ENCODE results near the gene SLC35A2. TPM values are rescaled to one million over a fixed set of nuclear protein-coding genes. Genes with fewer than 3 reads are reported as not detected.

Gene SLC35A2
- total RNA-seq: 24.9 and 26.5 TPM in 2 replicates

DNA sequence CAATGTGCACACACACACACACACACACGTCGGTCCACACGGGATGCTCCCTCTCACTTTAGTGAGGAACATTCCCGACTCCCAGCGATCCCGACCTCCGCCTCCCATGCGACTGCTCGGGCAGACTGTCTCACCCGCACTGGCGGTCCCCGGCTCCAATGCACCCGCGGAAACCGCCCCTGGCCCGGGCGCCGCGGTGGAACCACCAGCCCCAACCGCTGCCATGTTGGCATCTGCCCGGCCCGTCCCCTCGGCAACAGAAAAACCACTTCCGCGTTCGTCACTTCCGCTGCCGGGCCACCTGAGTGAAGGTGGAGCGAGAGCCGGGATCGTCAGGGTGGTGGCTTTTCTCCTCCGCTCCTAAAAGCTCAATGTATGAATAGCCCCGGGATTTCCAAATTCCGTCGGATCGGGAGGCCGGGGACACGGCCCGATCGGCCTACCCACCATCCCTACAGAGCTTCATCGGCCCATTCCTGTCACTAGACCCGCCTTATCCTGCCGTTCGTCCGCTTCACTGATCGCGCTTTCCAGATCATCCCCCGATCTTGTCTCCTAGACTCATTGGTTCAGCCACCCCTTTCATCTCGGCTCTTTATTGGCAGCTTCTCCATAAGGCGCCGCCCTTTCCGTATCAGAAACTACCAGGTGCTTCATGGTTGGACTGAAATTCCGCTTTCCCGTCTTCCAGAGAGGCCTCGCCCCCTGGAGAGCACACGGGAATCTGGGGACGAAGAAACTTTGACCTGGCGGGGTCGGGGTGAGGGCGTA, at the start of gene SLC35A2:
SLC35A2 (minus strand) TSS at position 235 of the 771 bp plus-strand sequence; CDS start at position 225, 10 bp downstream.
- intact Hi-C loops (cut with micrococcal nuclease): loop anchor here (1.0 to 10.0 kb wide), 3 partner anchors 14 to 253 kb away; partner anchors contain the start of genes MAGIX, PQBP1 and TIMM17B
- H3K4me1 Mint-ChIP-seq (ENCODE audit: low read depth): peaks cover 35% of the 10 kb centered on the region
- H3K27ac Mint-ChIP-seq: peak within 1 kb of the TSS; percentile 93
- H3K36me3 Mint-ChIP-seq (ENCODE audit: low read depth): peaks cover 36% of the 10 kb centered on the region
- DNase-seq (ENCODE audit: low spot score): peak; percentile 85
- no peaks in the 10 kb centered on the region for H3K27me3 Mint-ChIP-seq (ENCODE audit: insufficient read depth)
- no peaks in the 10 kb centered on the region for H3K9me3 Mint-ChIP-seq
- H3K4me3 Mint-ChIP-seq: peak within 1 kb of the TSS; percentile 98

DNA sequence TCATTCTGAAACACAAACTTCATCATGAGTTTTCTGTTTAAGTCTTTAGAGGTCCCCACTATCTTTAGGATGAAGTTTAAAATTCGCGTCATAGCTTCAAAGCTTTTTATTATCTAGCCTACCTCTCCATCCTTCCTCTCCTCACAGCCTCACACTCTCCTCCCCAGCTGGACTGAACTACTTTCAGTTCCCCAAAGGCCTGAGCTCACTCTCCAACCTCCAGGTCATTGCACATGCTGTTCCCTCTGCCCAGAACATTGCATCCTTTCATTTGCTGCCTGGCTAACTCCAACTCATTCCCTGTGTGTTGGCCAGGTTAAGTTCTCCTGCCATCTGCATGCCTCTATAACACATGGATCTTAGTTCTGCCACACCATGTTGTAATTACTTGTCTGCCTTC, 48.8 kb upstream of the SLC35A2 start:
- peak overlapping the region; percentile 72 for H3K27ac Mint-ChIP-seq
- peak overlapping the region; percentile 98 for H3K4me3 Mint-ChIP-seq
- H3K27me3 Mint-ChIP-seq (ENCODE audit: insufficient read depth): no peaks in the 10 kb centered on the region
- H3K36me3 Mint-ChIP-seq (ENCODE audit: low read depth): peaks cover 13% of the 10 kb centered on the region
- peaks cover 25% of the 10 kb centered on the region for H3K4me1 Mint-ChIP-seq (ENCODE audit: low read depth)
- intact Hi-C loops (cut with micrococcal nuclease): no loop called here
- H3K9me3 Mint-ChIP-seq: no peaks in the 10 kb centered on the region
- DNase-seq (ENCODE audit: low spot score): no peak

DNA sequence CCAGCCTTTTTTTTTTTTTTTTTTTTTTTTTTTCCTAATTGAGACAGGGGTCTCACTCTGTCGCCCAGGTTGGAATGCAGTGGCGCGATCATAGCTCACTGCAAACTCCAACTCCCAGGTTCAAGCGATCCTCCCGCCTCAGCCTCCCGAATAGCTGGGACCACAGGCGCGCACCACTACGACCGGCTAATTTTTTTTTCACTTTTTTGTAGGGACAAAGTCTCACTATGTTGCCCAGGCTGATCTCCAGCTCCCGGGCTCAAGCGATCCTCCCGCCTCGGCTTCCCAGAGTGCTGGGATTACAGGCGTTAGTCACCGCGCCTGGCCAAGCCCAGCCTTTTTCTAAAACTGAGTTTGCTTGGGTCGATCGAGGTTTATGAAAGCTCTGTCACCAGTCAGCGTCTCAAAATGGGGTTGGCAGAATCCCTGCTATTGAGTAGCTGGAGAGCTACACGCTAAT, 47.2 kb upstream of the SLC35A2 start:
- H3K27me3 Mint-ChIP-seq (ENCODE audit: insufficient read depth): no peaks in the 10 kb centered on the region
- H3K4me3 Mint-ChIP-seq: peak overlapping the region; percentile 98
- peak; percentile 2 for DNase-seq (ENCODE audit: low spot score)
- intact Hi-C loops (cut with micrococcal nuclease): loop anchor here (1.0 kb wide), 6 partner anchors 39 to 361 kb away; partner anchors contain the start of genes GRIPAP1, PIM2, TFE3 and WDR13
- H3K9me3 Mint-ChIP-seq: no peaks in the 10 kb centered on the region
- H3K36me3 Mint-ChIP-seq (ENCODE audit: low read depth): peaks cover 15% of the 10 kb centered on the region
- H3K27ac Mint-ChIP-seq: peak overlapping the region; percentile 100
- peaks cover 33% of the 10 kb centered on the region for H3K4me1 Mint-ChIP-seq (ENCODE audit: low read depth)

DNA sequence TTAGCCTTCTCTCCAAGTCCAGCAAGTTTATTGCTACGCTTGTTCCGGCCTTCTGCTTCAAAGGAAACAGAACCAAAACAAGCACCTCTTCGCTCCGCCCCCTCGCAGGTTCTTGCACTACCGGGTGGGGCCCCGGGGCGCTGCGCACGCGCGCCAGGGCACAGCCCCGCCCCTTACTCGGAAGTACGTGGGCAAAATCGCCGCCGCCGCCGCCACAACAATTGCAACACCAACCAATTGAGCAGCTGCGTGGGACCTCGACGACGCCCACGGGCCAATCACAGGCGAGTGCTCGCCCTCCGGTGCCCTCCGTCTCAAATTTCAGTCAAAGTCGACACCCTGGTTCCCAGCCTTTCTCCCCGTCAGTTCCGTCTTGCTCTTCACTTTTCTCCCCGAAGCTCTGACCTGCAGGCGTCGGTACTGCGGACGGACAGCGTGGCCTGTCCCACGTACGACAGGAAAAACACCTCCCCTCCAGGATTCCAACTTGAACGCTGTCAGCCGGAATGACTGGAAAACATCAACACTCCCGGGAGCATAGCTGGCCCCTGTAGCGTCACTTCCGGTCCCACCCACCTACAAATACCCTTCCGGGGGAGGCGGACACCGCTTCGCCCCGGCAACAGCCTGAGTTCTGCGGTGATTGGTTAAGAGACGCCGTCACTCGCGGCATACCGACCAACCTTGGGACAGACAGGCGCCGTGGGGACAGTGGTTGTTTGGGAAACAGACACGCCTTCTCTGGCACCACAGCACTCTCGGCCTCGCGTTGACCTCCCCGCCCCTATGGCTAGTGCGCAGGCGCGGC, 46.6 kb upstream of the SLC35A2 start:
- Mint-ChIP-seq H3K9me3 (no peaks in the 10 kb centered on the region), H3K36me3 (ENCODE audit: low read depth) (peaks cover 13% of the 10 kb centered on the region), H3K27ac (peak overlapping the region; percentile 100), H3K27me3 (ENCODE audit: insufficient read depth) (no peaks in the 10 kb centered on the region), H3K4me3 (peak overlapping the region; percentile 98), H3K4me1 (ENCODE audit: low read depth) (peaks cover 33% of the 10 kb centered on the region)
- intact Hi-C loops (cut with micrococcal nuclease): loop anchor here (1.0 kb wide), 8 partner anchors 21 to 361 kb away; partner anchors contain the start of genes GRIPAP1, PIM2, TFE3 and WDR13
- DNase-seq (ENCODE audit: low spot score): peak; percentile 90

DNA sequence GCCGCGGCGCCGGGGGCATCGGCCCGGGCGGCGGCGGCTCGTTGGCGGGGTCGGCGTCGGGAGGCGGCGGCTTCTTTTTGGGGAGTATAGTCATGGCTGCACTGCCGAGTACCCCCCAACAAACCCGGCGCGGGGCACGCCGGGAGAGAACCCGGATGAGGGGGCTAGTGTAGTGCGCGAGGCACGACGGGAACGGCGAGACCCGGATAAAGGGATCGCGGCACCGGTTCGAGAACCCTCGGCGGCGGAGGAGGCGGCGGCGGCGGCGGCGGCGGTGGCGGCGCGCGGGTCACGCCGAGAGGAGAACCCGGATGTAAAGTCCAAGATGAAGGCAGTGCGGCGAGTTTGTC, 46.0 kb upstream of the SLC35A2 start, which contains the start of gene OTUD5:
OTUD5 (minus strand) TSS at position 131 of the 350 bp plus-strand sequence; CDS start at position 94, 37 bp downstream.
- DNase-seq (ENCODE audit: low spot score): peak; percentile 68
- intact Hi-C loops (cut with micrococcal nuclease): loop anchor here (1.0 kb wide), 2 partner anchors 20 to 281 kb away; no protein-coding TSS in a partner anchor
- H3K36me3 Mint-ChIP-seq (ENCODE audit: low read depth): peaks cover 17% of the 10 kb centered on the region

DNA sequence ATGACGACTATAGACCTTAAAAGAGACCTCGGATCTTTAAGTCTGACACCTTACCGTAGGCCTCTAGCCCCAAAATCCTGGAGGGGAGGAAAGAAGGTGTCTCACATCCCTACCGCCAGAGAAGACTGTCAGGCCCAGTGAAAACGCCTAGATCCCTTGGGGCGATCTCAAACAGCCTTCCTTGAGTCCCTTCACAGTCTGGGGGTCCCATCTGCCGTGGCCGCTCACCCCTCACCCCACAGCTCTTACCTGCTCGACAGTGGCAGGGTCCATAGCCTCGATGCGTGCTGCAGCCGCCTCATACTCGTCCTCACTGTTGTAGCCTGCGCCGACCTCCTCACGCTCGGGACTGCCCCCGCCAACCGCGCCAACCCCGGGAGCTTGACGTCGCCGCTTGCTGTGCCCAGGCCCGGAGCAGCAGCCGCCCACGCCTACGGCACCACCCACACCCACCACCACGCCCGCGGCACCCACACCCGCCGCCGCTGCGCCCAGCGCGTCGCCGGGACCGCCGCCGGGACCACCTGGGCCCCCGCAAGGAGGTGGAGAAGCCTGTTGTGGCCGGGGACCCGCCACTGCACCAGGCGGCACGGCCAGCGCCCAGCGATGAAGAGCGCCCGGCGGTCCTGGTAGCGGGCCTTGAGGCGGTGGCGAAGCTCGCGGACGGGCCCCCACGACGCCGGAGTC, 45.4 kb upstream of the SLC35A2 start:
- Mint-ChIP-seq H3K4me1 (ENCODE audit: low read depth) (peaks cover 45% of the 10 kb centered on the region), H3K4me3 (peak overlapping the region; percentile 85), H3K36me3 (ENCODE audit: low read depth) (peaks cover 20% of the 10 kb centered on the region), H3K27ac (peak overlapping the region; percentile 80), H3K27me3 (ENCODE audit: insufficient read depth) (no peaks in the 10 kb centered on the region), H3K9me3 (no peaks in the 10 kb centered on the region)
- intact Hi-C loops (cut with micrococcal nuclease): loop anchor here (1.0 kb wide), 2 partner anchors 20 to 281 kb away; no protein-coding TSS in a partner anchor
- DNase-seq (ENCODE audit: low spot score): peak; percentile 35

More for the DNA sequence above, 46.0 kb upstream of the SLC35A2 start, which contains the start of gene OTUD5:
- Mint-ChIP-seq H3K9me3 (no peaks in the 10 kb centered on the region), H3K4me3 (peak within 1 kb of the TSS; percentile 98), H3K4me1 (ENCODE audit: low read depth) (peaks cover 39% of the 10 kb centered on the region), H3K27me3 (ENCODE audit: insufficient read depth) (no peaks in the 10 kb centered on the region), H3K27ac (peak within 1 kb of the TSS; percentile 100)

DNA sequence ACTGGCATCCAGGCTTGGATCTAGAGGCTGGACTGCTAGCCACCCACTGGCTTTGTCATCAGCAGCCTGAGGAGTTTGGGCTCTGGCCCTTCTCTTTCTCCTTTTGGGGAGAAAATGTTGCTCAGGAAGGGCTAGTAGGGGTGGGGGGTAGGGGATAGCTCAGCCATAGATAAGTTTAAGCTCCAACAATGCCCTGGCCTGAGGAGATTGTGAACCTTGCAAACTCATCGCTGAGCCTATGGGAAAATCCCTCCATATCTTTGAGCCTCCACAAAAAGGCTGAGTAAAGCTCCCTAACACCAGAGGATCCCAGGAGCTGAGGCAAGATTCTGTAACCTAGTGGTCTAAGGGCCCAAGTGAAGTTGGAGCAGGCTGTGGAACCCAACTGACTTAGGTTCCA, 37.1 kb upstream of the SLC35A2 start:
- peaks cover 24% of the 10 kb centered on the region for H3K4me1 Mint-ChIP-seq (ENCODE audit: low read depth)
- H3K27ac Mint-ChIP-seq: no peak overlapping the region
- intact Hi-C loops (cut with micrococcal nuclease): loop anchor here (5.0 kb wide), 1 partner anchor 301 kb away; no protein-coding TSS in a partner anchor
- no peaks in the 10 kb centered on the region for H3K27me3 Mint-ChIP-seq (ENCODE audit: insufficient read depth)
- H3K4me3 Mint-ChIP-seq: no peak overlapping the region
- no peaks in the 10 kb centered on the region for H3K9me3 Mint-ChIP-seq
- no peak for DNase-seq (ENCODE audit: low spot score)
- peaks cover 13% of the 10 kb centered on the region for H3K36me3 Mint-ChIP-seq (ENCODE audit: low read depth)

DNA sequence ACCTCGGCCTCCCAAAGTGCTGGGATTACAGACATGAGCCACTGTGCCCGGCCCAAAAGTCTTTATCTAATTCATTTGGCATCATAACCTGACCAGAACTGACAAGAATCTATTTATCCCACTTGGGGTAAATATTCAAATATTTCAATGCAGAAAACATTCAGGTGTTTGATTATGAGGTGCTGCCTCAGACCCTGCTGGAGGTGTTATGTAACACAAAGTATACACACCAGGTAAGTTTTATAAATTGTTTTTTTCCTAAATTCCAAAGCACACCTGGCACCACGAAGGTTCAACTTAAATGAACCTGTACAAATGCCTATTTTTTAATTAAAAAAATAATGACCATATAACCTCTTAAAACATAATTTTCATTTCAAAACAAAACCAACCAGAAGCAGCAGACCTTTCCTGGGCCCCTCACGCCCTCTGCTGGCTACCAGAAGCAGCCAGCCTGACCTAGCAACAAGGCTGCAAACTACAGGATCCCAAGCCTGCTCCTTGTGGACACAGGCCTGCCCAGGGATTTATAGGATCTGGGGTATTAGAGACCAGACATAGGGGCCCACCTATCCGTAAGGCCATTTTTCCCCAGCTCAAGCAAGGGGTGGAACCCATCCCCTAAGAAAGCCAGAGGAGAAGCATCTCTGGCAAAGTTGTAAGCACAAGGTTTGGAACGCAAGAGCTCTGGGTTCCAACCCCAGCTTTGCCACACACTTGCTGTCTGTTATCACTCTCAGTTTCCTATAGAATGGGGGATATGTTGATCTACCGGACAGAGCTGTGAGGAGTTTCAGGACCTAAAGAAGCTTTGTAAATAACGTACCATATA, 34.3 kb upstream of the SLC35A2 start:
- H3K9me3 Mint-ChIP-seq: no peaks in the 10 kb centered on the region
- intact Hi-C loops (cut with micrococcal nuclease): loop anchor here (1.0 to 5.0 kb wide), 3 partner anchors 8 to 298 kb away; no protein-coding TSS in a partner anchor
- H3K4me3 Mint-ChIP-seq: peak overlapping the region; percentile 17
- H3K4me1 Mint-ChIP-seq (ENCODE audit: low read depth): peaks cover 33% of the 10 kb centered on the region
- no peak for DNase-seq (ENCODE audit: low spot score)
- H3K27ac Mint-ChIP-seq: no peak overlapping the region
- peaks cover 26% of the 10 kb centered on the region for H3K36me3 Mint-ChIP-seq (ENCODE audit: low read depth)
- no peaks in the 10 kb centered on the region for H3K27me3 Mint-ChIP-seq (ENCODE audit: insufficient read depth)

DNA sequence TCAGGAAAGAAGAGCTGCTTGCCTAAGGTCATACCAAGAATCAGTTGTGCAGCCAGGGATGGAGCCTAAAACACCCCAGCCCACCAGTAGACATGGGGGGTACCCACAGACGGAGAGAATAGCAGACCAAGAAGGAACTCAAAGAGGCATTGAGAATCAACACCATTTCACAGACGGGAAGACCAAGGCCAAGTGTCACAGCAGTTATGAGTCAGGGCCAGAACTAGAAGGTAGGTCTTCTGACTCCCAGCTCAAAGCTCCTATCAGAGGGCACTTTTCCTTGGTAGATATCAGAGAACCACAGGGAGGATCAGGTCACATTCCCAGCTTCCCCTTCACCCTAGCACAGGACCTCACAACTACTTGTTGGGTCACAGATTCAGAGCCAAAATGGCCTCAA, 31.4 kb upstream of the SLC35A2 start:
- Mint-ChIP-seq H3K4me1 (ENCODE audit: low read depth) (peaks cover 58% of the 10 kb centered on the region), H3K4me3 (peak overlapping the region; percentile 69), H3K9me3 (no peaks in the 10 kb centered on the region), H3K27ac (peak overlapping the region; percentile 93), H3K36me3 (ENCODE audit: low read depth) (peaks cover 31% of the 10 kb centered on the region), H3K27me3 (ENCODE audit: insufficient read depth) (no peaks in the 10 kb centered on the region)
- intact Hi-C loops (cut with micrococcal nuclease): no loop called here
- no peak for DNase-seq (ENCODE audit: low spot score)

DNA sequence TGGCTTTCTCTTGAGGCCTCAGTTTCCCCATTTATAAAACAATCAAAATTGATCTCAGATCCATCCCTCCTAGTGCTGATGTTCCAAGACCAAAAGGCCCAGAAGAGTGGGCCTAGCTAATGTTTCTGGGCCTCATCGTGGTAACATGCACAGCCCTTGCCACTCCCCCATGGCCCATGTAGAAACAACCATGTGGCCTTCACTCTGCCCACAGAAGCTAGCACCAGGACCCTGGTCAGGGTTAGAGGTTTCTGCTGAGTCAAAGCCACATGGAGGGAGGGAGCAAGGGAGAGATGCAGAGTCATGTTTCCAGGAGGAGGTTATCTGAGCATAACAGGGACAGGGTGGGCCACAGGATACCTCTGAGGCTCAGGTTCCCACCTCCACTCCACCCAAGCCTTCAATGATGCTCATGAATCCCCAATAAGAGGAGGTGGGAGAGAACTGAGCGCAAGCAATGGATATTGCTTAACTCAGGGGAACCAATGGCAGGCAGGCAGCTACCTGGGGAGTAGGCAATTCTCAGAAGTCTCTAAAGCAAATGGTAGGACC, 29.0 kb upstream of the SLC35A2 start:
- Mint-ChIP-seq H3K4me1 (ENCODE audit: low read depth) (peaks cover 78% of the 10 kb centered on the region), H3K9me3 (no peaks in the 10 kb centered on the region), H3K27ac (peak overlapping the region; percentile 97), H3K4me3 (peak overlapping the region; percentile 22), H3K27me3 (ENCODE audit: insufficient read depth) (no peaks in the 10 kb centered on the region), H3K36me3 (ENCODE audit: low read depth) (peaks cover 42% of the 10 kb centered on the region)
- DNase-seq (ENCODE audit: low spot score): no peak
- intact Hi-C loops (cut with micrococcal nuclease): no loop called here

DNA sequence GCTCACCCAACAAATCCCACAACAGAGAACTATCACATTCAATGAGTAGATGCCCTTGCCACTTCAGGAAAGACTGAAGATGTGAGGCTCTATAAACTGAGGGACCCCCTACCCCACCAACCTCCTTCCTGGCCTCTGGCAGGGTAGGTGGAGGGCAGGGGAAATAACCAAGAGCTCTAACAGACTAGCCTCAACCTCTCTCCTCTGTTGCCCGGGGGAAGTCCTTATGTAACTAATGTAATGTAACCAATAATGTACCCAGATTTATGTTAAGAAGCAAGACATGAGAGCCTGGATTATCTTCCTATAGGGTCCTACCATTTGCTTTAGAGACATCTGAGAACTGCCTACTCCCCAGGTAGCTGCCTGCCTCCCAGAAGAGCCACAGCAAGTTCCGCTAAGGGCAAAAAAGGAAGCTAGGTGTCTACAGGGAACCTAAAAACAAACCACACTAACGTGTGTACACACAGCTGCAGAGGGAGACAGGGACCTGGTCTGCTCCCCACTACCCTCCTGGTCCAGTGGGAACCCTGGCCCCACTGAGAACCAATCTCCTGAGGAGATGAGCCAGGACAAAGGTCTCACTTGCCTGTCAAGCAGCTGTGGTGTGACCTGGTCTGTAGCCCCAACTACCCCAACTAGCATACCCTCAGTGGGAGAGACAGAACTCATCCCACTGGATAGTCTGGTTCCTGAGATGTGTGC, 28.2 kb upstream of the SLC35A2 start:
- H3K36me3 Mint-ChIP-seq (ENCODE audit: low read depth): peaks cover 49% of the 10 kb centered on the region

More for the DNA sequence above, 28.2 kb upstream of the SLC35A2 start:
- H3K4me1 Mint-ChIP-seq (ENCODE audit: low read depth): peaks cover 86% of the 10 kb centered on the region
- intact Hi-C loops (cut with micrococcal nuclease): loop anchor here (5.0 to 10.0 kb wide), 4 partner anchors 137 to 1285 kb away; partner anchors contain the start of genes ELK1, HDAC6 and UXT
- H3K27me3 Mint-ChIP-seq (ENCODE audit: insufficient read depth): no peaks in the 10 kb centered on the region
- no peak for DNase-seq (ENCODE audit: low spot score)
- H3K9me3 Mint-ChIP-seq: no peaks in the 10 kb centered on the region
- H3K27ac Mint-ChIP-seq: peak overlapping the region; percentile 97
- H3K4me3 Mint-ChIP-seq: peak overlapping the region; percentile 87

Measured in activated T-helper 1 cell treated with anti-CD3 and anti-CD28 coated beads, Interleukin-12 subunit alpha, Interleukin-12 subunit beta, Interleukin-2, Interleukin-4 antibody, amounts not matched to agents 30 ng/mL and 10 ng/mL and 1 ng/mL, durations not matched to agents 14 hours and 24 hours and 36 hours (primary cell).